Activated naive CD8-positive, alpha-beta T cell (primary cell): ENCODE results near the gene CCDC102A.
A peak's percentile ranks its signal among the peaks of the same experiment; 100 is the strongest.

Experiments
- H3K27ac Mint-ChIP-seq: one replicate; pipeline ENCODE4 v1.8.0; 2021; ENCODE audit warnings: mixed read lengths
- H3K27me3 Mint-ChIP-seq: one replicate; pipeline ENCODE4 v1.8.0; 2021; ENCODE audit warnings: mixed read lengths
- H3K36me3 Mint-ChIP-seq: one replicate; pipeline ENCODE4 v1.8.0; 2021; ENCODE audit warnings: mixed read lengths
- H3K4me1 Mint-ChIP-seq: one replicate; pipeline ENCODE4 v1.8.0; 2021; ENCODE audit warnings: low read depth, mixed read lengths
- H3K4me3 Mint-ChIP-seq: one replicate; pipeline ENCODE4 v1.8.0; 2021; ENCODE audit warnings: mild to moderate bottlenecking, mixed read lengths
- H3K9me3 Mint-ChIP-seq: one replicate; pipeline ENCODE4 v1.8.0; 2021; ENCODE audit warnings: low read depth, mixed read lengths

CCDC102A gene

GRCh38 chr16:57477531-57478202, 58.7 kb downstream of the CCDC102A start:
- Mint-ChIP-seq H3K27ac (no peak overlapping the region), H3K9me3 (no peaks in the 10 kb centered on the region), H3K36me3 (no peaks in the 10 kb centered on the region), H3K4me1 (peaks cover 14% of the 10 kb centered on the region), H3K27me3 (no peaks in the 10 kb centered on the region), H3K4me3 (no peak overlapping the region)

DNA sequence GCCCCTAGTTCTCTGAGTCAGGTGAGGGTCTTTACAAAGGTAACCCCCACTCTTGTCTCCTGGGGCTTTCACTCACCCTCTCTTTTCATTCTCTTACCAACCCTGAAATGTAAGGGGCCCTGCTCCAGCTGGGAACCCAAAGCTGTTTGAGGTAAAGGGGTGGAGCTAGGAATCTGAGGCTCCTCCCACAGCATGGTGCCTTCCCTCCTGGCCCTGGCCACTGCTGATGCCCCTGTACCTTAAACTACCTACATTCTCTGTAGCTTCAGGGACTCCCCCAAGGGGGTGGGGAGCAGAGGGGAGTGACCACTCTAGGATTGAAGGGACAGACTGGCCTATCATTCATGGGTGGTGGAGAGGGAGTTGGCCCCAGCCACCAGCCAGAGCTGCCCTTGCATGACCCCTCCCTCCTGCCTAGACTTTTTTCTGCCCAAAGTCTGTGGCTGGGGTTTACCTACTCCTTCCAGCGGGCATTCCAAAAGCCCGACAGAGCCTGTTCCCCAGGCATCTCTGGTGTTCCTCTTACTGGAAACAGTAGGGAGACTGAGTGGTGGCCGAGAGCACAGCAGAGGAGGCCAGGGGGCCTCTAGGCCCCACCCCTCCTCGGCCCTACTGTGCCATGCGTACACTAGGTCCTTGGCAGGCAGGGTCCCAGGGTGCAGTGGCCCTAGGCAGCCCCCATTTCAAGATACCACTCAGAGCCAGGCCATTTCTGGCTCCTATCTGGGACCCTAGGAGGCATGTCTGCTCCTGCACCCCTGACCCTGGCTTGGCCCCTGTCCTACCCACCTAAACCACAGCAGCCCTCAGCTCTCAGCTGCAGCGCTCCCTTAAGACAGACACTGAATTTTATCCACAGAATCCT, 59.6 kb downstream of the CCDC102A start:
- H3K27me3 Mint-ChIP-seq, result no peaks in the 10 kb centered on the region
- no peaks in the 10 kb centered on the region for H3K9me3 Mint-ChIP-seq
- H3K27ac Mint-ChIP-seq, result no peak overlapping the region
- H3K4me1 Mint-ChIP-seq, result peaks cover 14% of the 10 kb centered on the region
- H3K36me3 Mint-ChIP-seq, result no peaks in the 10 kb centered on the region
- peak overlapping the region; percentile 10 for H3K4me3 Mint-ChIP-seq

DNA sequence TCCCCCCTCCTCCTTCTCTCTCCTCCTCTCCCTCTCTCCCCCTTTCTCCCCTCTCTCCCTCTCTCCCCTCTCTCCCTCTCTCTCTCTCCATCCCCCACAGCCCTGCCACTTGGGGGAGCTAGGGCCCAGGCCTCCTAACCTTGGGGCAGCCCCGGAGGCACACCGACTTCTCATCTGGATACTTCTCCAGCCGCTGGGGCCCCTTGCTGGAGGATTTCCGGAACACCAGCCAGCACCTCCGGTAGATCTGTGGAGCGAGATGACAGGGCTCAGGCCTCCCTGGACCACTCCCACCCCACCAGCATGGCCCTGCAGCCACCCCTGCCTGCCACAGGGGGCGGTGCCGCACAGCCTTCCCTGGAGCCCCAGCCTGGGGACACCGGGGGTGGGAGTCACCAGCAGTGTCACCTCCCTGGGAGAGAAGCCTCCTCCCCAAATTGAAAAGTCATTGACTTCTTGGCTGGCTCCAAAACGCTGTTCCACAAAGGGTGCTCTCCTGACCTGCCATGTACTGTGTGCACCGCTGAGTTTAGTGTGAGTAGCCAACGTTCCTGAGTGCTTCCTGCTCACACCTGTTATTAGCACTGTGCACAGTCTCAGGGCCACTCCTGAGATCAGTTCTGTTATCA, 60.5 kb downstream of the CCDC102A start:
- Mint-ChIP-seq H3K9me3 (no peaks in the 10 kb centered on the region), H3K4me3 (peak overlapping the region; percentile 10), H3K36me3 (no peaks in the 10 kb centered on the region), H3K27me3 (no peaks in the 10 kb centered on the region), H3K27ac (peak overlapping the region; percentile 46), H3K4me1 (peaks cover 14% of the 10 kb centered on the region)

DNA sequence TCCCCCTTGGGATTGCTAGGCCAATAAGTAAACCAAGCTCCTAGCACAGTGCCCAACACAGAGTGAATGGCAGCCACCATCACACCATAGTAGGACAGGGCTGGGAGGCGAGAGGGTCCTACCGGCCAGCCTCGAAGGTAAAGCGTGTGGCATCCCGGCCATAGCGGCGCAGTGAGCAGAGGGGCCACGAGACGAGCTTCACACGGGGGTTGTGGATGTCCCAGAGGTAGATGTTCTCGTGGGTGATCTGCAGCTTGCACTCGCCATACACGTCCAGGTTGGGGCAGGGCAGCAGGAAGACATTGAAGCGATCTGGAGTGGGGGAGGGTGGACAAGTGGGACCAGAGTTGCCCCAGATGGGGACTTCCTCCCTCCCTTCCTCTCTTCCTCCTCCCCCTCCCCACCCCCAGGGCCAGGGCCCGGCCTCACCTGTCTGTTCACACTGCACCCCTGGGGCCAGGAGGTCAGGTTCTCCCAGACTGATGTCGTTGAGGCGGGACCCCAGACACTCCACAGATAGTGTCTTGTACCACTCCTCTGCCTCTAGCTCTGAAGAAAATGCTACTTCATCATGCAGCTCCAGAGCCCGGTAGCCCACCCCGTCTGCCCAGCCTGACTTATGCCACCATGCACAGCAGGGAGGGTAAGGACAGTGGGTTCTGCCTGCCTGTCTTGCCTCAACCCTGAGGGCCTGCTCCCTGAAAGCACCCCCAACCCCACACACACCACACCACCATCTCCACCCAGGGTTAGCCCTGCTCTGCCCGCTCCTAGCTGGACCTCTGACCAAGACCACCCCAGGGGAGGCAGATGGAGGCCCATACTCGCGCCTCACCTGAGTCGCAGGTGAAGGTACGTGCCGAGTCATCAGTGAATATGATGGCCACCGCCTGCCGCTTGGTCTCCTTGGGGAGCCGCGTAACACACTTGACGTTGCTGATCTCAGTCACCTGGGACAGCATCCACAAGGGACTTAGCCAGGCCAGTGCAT, 61.4 kb downstream of the CCDC102A start:
- Mint-ChIP-seq H3K27me3 (no peaks in the 10 kb centered on the region), H3K4me3 (no peak overlapping the region), H3K27ac (no peak overlapping the region), H3K9me3 (no peaks in the 10 kb centered on the region), H3K4me1 (peaks cover 14% of the 10 kb centered on the region), H3K36me3 (no peaks in the 10 kb centered on the region)

DNA sequence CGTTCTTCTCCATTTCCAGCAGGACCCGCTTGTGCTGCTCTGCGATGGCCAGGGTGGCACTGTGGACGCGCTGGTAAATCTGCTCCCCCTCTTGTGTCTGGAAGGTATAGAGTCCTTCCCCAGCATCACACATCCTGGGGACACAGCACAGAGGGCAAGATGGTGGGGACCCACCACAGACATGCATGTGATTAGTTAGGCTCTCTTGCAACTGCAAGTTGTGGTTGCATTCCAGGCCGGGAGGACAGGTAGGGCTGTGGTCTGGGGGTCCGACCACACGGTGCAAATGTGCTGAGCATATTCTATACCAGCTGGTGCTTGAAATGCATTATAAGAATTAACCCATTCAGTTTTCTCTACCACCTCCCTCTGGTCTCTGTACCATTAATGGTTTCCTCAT, 62.5 kb downstream of the CCDC102A start:
- Mint-ChIP-seq H3K4me1 (peaks cover 12% of the 10 kb centered on the region), H3K27me3 (no peaks in the 10 kb centered on the region), H3K36me3 (no peaks in the 10 kb centered on the region), H3K9me3 (no peaks in the 10 kb centered on the region), H3K27ac (no peak overlapping the region), H3K4me3 (no peak overlapping the region)

DNA sequence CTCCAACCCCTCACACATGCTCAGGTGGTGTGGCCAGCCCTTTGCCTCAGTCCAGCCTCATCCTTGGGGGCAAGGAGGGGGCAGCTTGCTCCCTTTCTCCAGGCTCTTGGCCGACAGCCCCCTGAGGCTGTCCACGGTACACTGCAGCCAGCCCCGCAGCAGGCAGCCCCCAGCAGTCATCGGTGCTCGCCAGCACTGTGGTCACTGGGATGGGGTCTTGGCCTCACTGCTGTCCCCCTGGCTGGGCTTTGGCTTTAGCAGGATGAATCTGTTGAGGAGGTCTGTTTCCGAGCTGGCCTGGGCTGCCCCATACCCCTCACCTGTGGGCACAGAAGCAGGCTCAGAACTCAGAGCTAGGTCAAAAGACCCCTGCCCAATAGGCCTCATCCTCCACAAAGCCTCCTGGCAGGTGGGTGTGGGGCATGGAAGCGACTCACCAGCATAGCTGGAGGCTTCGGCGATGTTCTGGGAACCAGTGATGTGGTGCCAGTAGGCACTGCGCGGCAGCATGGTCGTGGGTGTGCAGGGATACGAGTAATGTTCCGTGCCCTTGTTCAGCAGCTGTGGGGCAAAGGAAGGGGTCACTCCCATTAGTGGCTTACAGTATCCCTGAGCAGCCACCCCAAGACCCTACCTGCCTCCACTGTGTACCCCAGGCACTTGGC, 63.1 kb downstream of the CCDC102A start:
- Mint-ChIP-seq H3K27ac (no peak overlapping the region), H3K4me3 (no peak overlapping the region), H3K27me3 (no peaks in the 10 kb centered on the region), H3K9me3 (no peaks in the 10 kb centered on the region), H3K4me1 (peaks cover 10% of the 10 kb centered on the region), H3K36me3 (peaks cover under 1% of the 10 kb centered on the region)

DNA sequence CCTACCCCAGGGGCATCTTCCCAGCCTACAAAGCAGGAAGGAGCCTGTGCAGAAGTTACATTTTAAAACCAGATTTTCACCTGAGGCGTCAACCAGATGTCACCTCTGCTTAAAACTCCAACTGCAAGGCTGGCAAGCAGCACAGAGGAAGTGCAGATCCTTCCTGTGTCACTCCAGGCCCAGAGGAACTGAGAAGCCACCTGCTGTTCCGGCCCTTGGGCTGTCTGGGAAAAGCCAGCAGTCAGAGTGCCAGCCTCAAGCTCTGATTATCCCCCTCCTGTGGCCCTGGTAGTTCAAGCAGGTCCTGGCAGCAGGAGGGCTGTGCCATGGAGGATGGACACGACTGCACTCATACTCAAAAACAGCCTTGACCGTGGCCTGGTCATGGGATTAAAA, 63.7 kb downstream of the CCDC102A start:
- H3K4me3 Mint-ChIP-seq, result no peak overlapping the region
- no peak overlapping the region for H3K27ac Mint-ChIP-seq
- no peaks in the 10 kb centered on the region for H3K9me3 Mint-ChIP-seq
- peaks cover 10% of the 10 kb centered on the region for H3K4me1 Mint-ChIP-seq
- H3K27me3 Mint-ChIP-seq, result no peaks in the 10 kb centered on the region
- H3K36me3 Mint-ChIP-seq, result peaks cover 2% of the 10 kb centered on the region

GRCh38 chr16:57471852-57472664, 64.3 kb downstream of the CCDC102A start:
- Mint-ChIP-seq H3K9me3 (no peaks in the 10 kb centered on the region), H3K27me3 (no peaks in the 10 kb centered on the region), H3K4me3 (no peak overlapping the region), H3K4me1 (peaks cover 10% of the 10 kb centered on the region), H3K36me3 (peaks cover 2% of the 10 kb centered on the region), H3K27ac (peak overlapping the region; percentile 75)

- H3K4me1 Mint-ChIP-seq, result peaks cover 6% of the 10 kb centered on the region
- H3K9me3 Mint-ChIP-seq, result no peaks in the 10 kb centered on the region
- no peaks in the 10 kb centered on the region for H3K27me3 Mint-ChIP-seq
- H3K4me3 Mint-ChIP-seq, result no peak overlapping the region
- no peak overlapping the region for H3K27ac Mint-ChIP-seq
- H3K36me3 Mint-ChIP-seq, result peaks cover 2% of the 10 kb centered on the region
These were observed 65.2 kb downstream of the CCDC102A start for GRCh38 chr16:57471209-57471608.

DNA sequence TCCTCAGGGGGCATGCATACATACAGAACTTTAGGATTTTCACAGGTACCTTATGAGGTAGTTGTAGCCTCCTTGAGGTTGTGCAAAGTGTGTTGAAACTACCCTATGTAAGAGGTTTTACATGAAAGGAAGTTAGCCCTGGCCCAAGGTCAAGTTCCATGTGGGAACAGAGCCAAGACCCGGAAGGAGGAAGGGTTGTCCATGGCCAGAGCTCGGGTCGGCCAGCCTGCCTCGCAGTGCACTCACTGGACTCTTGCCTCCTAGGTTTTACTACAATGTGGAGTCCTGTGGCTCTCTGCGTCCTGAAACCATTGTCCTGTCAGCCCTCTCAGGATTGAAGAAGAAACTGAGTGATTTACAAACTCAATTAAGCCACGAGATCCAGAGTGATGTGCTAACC, 65.7 kb downstream of the CCDC102A start:
- Mint-ChIP-seq H3K27me3 (no peaks in the 10 kb centered on the region), H3K4me1 (peaks cover 5% of the 10 kb centered on the region), H3K27ac (no peak overlapping the region), H3K36me3 (peaks cover 2% of the 10 kb centered on the region), H3K9me3 (no peaks in the 10 kb centered on the region), H3K4me3 (no peak overlapping the region)

GRCh38 chr16:57469917-57470470, 66.4 kb downstream of the CCDC102A start:
- no peak overlapping the region for H3K4me3 Mint-ChIP-seq
- H3K27ac Mint-ChIP-seq, result no peak overlapping the region
- H3K4me1 Mint-ChIP-seq, result peaks cover 10% of the 10 kb centered on the region
- no peaks in the 10 kb centered on the region for H3K9me3 Mint-ChIP-seq
- H3K36me3 Mint-ChIP-seq, result peaks cover 4% of the 10 kb centered on the region
- no peaks in the 10 kb centered on the region for H3K27me3 Mint-ChIP-seq

DNA sequence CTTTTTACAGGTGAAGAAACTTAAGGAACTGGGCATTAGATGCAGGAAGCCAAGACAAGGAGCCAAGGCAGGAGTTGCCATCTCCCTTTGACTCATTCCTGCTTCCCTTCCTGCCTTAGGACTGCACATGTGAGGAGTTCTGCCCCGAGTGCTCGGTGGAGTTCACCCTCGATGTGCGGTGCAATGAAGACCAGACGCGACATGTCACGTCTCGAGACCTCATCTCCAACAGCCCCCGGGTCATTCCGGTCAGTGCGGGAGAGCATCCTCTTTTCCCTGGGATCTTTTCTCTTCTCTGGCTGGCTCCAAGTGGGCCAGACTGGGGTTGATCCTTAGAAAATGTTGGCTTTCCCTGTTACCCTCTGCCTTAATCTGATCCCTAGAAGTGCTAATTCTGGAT, 67.3 kb downstream of the CCDC102A start:
- no peak overlapping the region for H3K27ac Mint-ChIP-seq
- peaks cover 7% of the 10 kb centered on the region for H3K36me3 Mint-ChIP-seq
- no peaks in the 10 kb centered on the region for H3K9me3 Mint-ChIP-seq
- no peak overlapping the region for H3K4me3 Mint-ChIP-seq
- H3K4me1 Mint-ChIP-seq, result peaks cover 16% of the 10 kb centered on the region
- H3K27me3 Mint-ChIP-seq, result no peaks in the 10 kb centered on the region

DNA sequence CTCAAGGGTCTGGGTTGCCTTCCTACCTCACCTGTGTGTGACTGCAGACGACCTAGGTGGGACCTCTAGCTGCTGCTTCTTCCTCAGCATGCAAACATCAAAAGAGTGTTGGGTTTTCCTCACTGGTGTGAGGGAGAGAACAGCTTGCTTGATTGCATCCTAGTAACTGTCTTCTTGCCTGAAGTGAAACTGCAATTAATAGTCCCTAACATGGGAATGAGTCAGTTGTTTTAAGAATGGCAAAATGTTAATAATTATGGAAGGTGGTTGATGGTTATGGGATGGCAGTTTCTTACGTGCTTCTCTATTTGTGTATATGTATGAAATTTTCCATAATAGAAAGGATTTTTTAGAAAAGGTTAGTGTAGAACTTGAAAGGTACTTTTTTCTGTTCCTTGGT, 68.0 kb downstream of the CCDC102A start:
- peaks cover 23% of the 10 kb centered on the region for H3K4me1 Mint-ChIP-seq
- H3K27ac Mint-ChIP-seq, result peak overlapping the region; percentile 17
- no peaks in the 10 kb centered on the region for H3K9me3 Mint-ChIP-seq
- no peak overlapping the region for H3K4me3 Mint-ChIP-seq
- peaks cover 8% of the 10 kb centered on the region for H3K36me3 Mint-ChIP-seq
- no peaks in the 10 kb centered on the region for H3K27me3 Mint-ChIP-seq
